GM12874 (cell line): ENCODE measurements around the gene AZIN2.

Experiments used
- CTCF ChIP-seq: IDR thresholded peaks from 2 replicates; pipeline ENCODE4 v1.5.1; 2011; ENCODE audit warnings: low read depth, mild to moderate bottlenecking, control low read depth, low read length, moderate library complexity; ENCODE audit not compliant: insufficient read depth

The AZIN2 gene

GRCh38 chr1:33098371-33098770, 17.4 kb downstream of the AZIN2 start:
- no peak for TF ChIP-seq CTCF

GRCh38 chr1:33099290-33100118, 18.6 kb downstream of the AZIN2 start:
- TF ChIP-seq CTCF: peak; percentile 42; the same call in 1 of the 2 replicates

GRCh38 chr1:33110477-33110876, 29.5 kb downstream of the AZIN2 start:
- TF ChIP-seq CTCF: no peak

GRCh38 chr1:33111965-33112364, 31.0 kb downstream of the AZIN2 start:
- 0 out of 2 replicates have a peak, but pooled peaks have one; percentile 12 for TF ChIP-seq CTCF

- no peak for TF ChIP-seq CTCF
These were observed 36.6 kb downstream of the AZIN2 start for GRCh38 chr1:33117440-33118085.

GRCh38 chr1:33118274-33118673, 37.3 kb downstream of the AZIN2 start:
- TF ChIP-seq CTCF: no peak

GRCh38 chr1:33119050-33119449, 38.1 kb downstream of the AZIN2 start:
- TF ChIP-seq CTCF: no peak
